ENCODE results near the gene SLC25A13.

GRCh38 chr7:96090756-96091155, 231.1 kb downstream of the SLC25A13 start:
- no peak for TF ChIP-seq CTCF (IDR thresholded peaks at IDR 0.05)
- TF ChIP-seq POLR2A (IDR thresholded peaks at IDR 0.05) = no peak

Data from breast epithelium (tissue), 3 donors.